GM23248 (cell line): ENCODE measurements around the gene GINS2.

Experiments used
- EZH2 ChIP-seq: fragments of 200-600 bp; sonication (generic); IDR thresholded peaks from 2 replicates; pipeline ENCODE4 v1.6.1; 2018; ENCODE audit warnings: antibody characterized with exemption, mild to moderate bottlenecking; ENCODE audit not compliant: insufficient read depth, poor library complexity, severe bottlenecking
- EZH2phosphoT487 ChIP-seq: fragments of 200-600 bp; sonication (generic); IDR thresholded peaks from 2 replicates; pipeline ENCODE4 v1.6.1; 2018; ENCODE audit warnings: antibody characterized with exemption, moderate library complexity, mild to moderate bottlenecking, low read depth; ENCODE audit not compliant: insufficient read depth

DNA sequence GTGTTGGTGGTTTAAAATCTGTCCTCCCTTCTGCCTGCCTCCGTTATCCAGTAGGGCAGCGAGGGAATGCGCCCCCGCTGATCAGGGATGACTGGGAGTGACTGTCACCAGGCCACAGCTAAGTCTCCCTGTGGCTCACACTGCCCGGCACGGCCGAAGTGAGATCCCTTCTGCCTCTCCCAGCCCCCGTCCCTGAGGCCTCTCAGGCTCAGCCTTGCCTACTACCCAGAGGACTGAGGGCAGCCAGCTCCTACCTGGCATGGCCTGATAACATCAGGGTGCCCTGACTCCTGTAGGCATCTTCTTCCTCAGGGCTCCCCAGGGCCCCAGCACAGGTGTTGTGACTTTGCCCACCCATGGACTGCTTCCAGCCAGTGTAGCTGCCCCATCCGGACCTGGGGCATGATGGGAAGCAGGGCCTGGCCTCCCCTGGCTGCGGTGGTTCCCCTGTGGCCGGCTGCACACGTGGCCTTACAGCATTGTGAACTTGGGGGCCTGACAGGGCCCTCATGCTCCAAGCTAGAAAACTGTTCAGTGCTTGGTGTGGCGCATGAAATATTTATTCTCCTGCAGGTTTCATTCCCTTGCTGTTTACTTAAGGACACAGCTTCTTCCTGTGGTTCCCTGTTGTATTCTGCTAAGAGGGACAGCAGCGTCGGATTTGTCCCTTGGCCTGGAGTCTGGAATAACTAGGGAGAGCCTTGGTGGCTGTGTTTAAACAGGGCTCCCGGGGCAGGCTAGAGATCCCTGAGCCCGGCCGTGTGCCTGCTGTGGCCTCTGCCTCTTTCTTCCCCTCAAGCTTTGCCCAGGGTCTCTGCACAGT lies 30.0 kb downstream of the GINS2 start:
- TF ChIP-seq EZH2 (no peak), EZH2phosphoT487 (no peak)
